Trophoblast cell (in vitro differentiated cells and primary cell): ENCODE results near the gene COLGALT1.

Source experiments
- DNase-seq, 2 donors: peaks; one replicate each; pipeline ENCODE4 v3.0.0-alpha.2; 2016
- H2AFZ ChIP-seq: 2 replicates; pipeline ENCODE4 v1.6.1; 2013; ENCODE audit warnings: low read length, moderate library complexity, mild to moderate bottlenecking; ENCODE audit not compliant: insufficient read depth, poor library complexity
- H2AK5ac ChIP-seq: 2 replicates; pipeline ENCODE4 v1.6.1; 2013; ENCODE audit warnings: mild to moderate bottlenecking, low read length
- H2BK120ac ChIP-seq: 2 replicates; pipeline ENCODE4 v1.6.1; 2013; ENCODE audit warnings: low read length, mild to moderate bottlenecking, moderate library complexity; ENCODE audit not compliant: insufficient read depth, poor library complexity
- H2BK12ac ChIP-seq: 2 replicates; pipeline ENCODE4 v1.6.1; 2013; ENCODE audit warnings: mild to moderate bottlenecking, low read length, moderate library complexity
- H2BK5ac ChIP-seq: 2 replicates; pipeline ENCODE4 v1.6.1; 2013; ENCODE audit warnings: low read length, low read depth, moderate library complexity, mild to moderate bottlenecking; ENCODE audit not compliant: poor library complexity
- H3K14ac ChIP-seq: 2 replicates; pipeline ENCODE4 v1.6.1; 2013; ENCODE audit warnings: mild to moderate bottlenecking, low read length
- H3K18ac ChIP-seq: 2 replicates; pipeline ENCODE4 v1.6.1; 2013; ENCODE audit warnings: mild to moderate bottlenecking, low read length
- H3K23ac ChIP-seq: 2 replicates; pipeline ENCODE4 v1.6.1; 2013; ENCODE audit warnings: low read length
- H3K27ac ChIP-seq: 2 replicates; pipeline ENCODE4 v1.5.1; 2013; ENCODE audit warnings: low read depth, mild to moderate bottlenecking, inconsistent platforms, low read length, moderate library complexity
- H3K27me3 ChIP-seq: 2 replicates; pipeline ENCODE4 v1.6.1; 2013; ENCODE audit warnings: inconsistent platforms, mild to moderate bottlenecking, low read length, moderate library complexity; ENCODE audit not compliant: insufficient read depth
- H3K36me3 ChIP-seq, 2 experiments: 1 replicate in 1 of 2; 2 replicates in 1 of 2; pipeline ENCODE4 v1.6.1; 2013; ENCODE audit warnings: low read length in 2 of 2, mild to moderate bottlenecking in 2 of 2, moderate library complexity in 1 of 2; ENCODE audit not compliant: insufficient read depth in 2 of 2, control insufficient read depth in 1 of 2
- H3K4ac ChIP-seq: 2 replicates; pipeline ENCODE4 v1.6.1; 2013; ENCODE audit warnings: low read depth, mild to moderate bottlenecking, low read length, moderate library complexity
- H3K4me1 ChIP-seq, 2 experiments: 1 replicate in 1 of 2; 2 replicates in 1 of 2; pipeline ENCODE4 v1.6.1; 2013; ENCODE audit warnings: low read length in 2 of 2, mild to moderate bottlenecking in 2 of 2, moderate library complexity in 1 of 2; ENCODE audit not compliant: insufficient read depth in 2 of 2, control insufficient read depth in 1 of 2
- H3K4me2 ChIP-seq: 2 replicates; pipeline ENCODE4 v1.6.1; 2013; ENCODE audit warnings: inconsistent platforms, mild to moderate bottlenecking, low read length, moderate library complexity
- H3K4me3 ChIP-seq: 2 replicates; pipeline ENCODE4 v1.5.1; 2013; ENCODE audit warnings: mild to moderate bottlenecking, low read depth, low read length, inconsistent platforms
- H3K79me1 ChIP-seq: one replicate; pipeline ENCODE4 v1.6.1; 2013; ENCODE audit warnings: low read length
- H3K79me2 ChIP-seq: 2 replicates; pipeline ENCODE4 v1.6.1; 2013; ENCODE audit warnings: low read length, mild to moderate bottlenecking; ENCODE audit not compliant: control insufficient read depth, insufficient read depth, poor library complexity
- H3K9ac ChIP-seq: 2 replicates; pipeline ENCODE4 v1.6.1; 2013; ENCODE audit warnings: mild to moderate bottlenecking, low read length
- H3K9me3 ChIP-seq: 2 replicates; pipeline ENCODE4 v1.6.1; 2013; ENCODE audit warnings: low read depth, mild to moderate bottlenecking, control low read depth, inconsistent platforms, low read length; ENCODE audit not compliant: insufficient read depth
- H4K12ac ChIP-seq: 2 replicates; pipeline ENCODE4 v1.6.1; 2013; ENCODE audit warnings: low read depth, mild to moderate bottlenecking, low read length, moderate library complexity
- H4K8ac ChIP-seq: 2 replicates; pipeline ENCODE4 v1.6.1; 2013; ENCODE audit warnings: low read depth, mild to moderate bottlenecking, low read length, moderate library complexity
- H4K91ac ChIP-seq: one replicate; pipeline ENCODE4 v1.6.1; 2013; ENCODE audit warnings: low read depth, mild to moderate bottlenecking, low read length, moderate library complexity
- WGBS: extraction: QIAGEN DNeasy Blood & Tissue Kit; methylation state at CpG from one replicate; pipeline ENCODE4 v1.1.7; 2013; ENCODE audit warnings: missing lambda C conversion rate; ENCODE audit not compliant: insufficient read length, insufficient coverage; ENCODE audit errors: extremely low coverage; 5-methylcytosine and 5-hydroxymethylcytosine counted together

Gene COLGALT1

GRCh38 chr19:17532557-17532956, 22.9 kb upstream of the COLGALT1 start:
- Histone ChIP-seq H3K27me3 (no peaks in the 10 kb centered on the region), H3K9me3 (peaks cover 4% of the 10 kb centered on the region), H3K4me3 (no peak overlapping the region), H4K12ac (no peak overlapping the region), H2BK120ac (no peak overlapping the region), H3K14ac (no peak overlapping the region), H3K23ac (no peak overlapping the region), H2BK12ac (no peak overlapping the region), H3K4me1 (no peaks in the 10 kb centered on the region), H3K27ac (no peak overlapping the region), H2AFZ (no peak overlapping the region), H3K18ac (no peak overlapping the region), H2BK5ac (no peak overlapping the region), H4K91ac (no peak overlapping the region), H3K79me1 (no peaks in the 10 kb centered on the region), H3K4ac (no peak overlapping the region), H3K79me2 (no peaks in the 10 kb centered on the region), H2AK5ac (no peak overlapping the region), H3K36me3 (no peaks in the 10 kb centered on the region), H3K4me2 (no peak overlapping the region), H4K8ac (no peak overlapping the region), H3K9ac (no peak overlapping the region)
- WGBS, result no CpG with 5 or more reads among the region's 7 CpGs
- no peak for DNase-seq

GRCh38 chr19:17534767-17535166, 20.7 kb upstream of the COLGALT1 start:
- Histone ChIP-seq H3K18ac (no peak overlapping the region), H2BK120ac (no peak overlapping the region), H3K14ac (no peak overlapping the region), H3K23ac (no peak overlapping the region), H3K4ac (no peak overlapping the region), H3K27ac (no peak overlapping the region), H2AFZ (no peak overlapping the region), H3K27me3 (peaks cover 6% of the 10 kb centered on the region), H2BK5ac (no peak overlapping the region), H4K12ac (no peak overlapping the region), H3K9me3 (peaks cover 6% of the 10 kb centered on the region), H4K91ac (no peak overlapping the region), H3K4me1 (peaks cover 7 to 8% of the 10 kb centered on the region in 2 experiments), H2BK12ac (no peak overlapping the region), H3K9ac (no peak overlapping the region), H4K8ac (no peak overlapping the region), H3K4me2 (no peak overlapping the region), H3K36me3 (no peaks in the 10 kb centered on the region), H3K79me1 (no peaks in the 10 kb centered on the region), H2AK5ac (no peak overlapping the region), H3K4me3 (no peak overlapping the region), H3K79me2 (no peaks in the 10 kb centered on the region)
- DNase-seq, result no peak

GRCh38 chr19:17536955-17537354, 18.5 kb upstream of the COLGALT1 start:
- H2BK5ac ChIP-seq, result no peak overlapping the region
- no peak overlapping the region for H3K4me3 ChIP-seq
- no CpG with 5 or more reads among the region's 6 CpGs for WGBS
- no peak overlapping the region for H3K4ac ChIP-seq
- no peaks in the 10 kb centered on the region for H3K36me3 ChIP-seq
- H3K79me2 ChIP-seq, result no peaks in the 10 kb centered on the region
- H3K27ac ChIP-seq, result no peak overlapping the region
- H3K9ac ChIP-seq, result no peak overlapping the region
- H4K12ac ChIP-seq, result no peak overlapping the region
- H2AFZ ChIP-seq, result no peak overlapping the region
- no peak overlapping the region for H4K8ac ChIP-seq
- H2BK120ac ChIP-seq, result no peak overlapping the region
- H2AK5ac ChIP-seq, result no peak overlapping the region
- H3K79me1 ChIP-seq, result no peaks in the 10 kb centered on the region
- H3K9me3 ChIP-seq, result peaks cover 9% of the 10 kb centered on the region
- H3K27me3 ChIP-seq, result peaks cover 6% of the 10 kb centered on the region
- DNase-seq, result no peak
- no peak overlapping the region for H4K91ac ChIP-seq
- H2BK12ac ChIP-seq, result no peak overlapping the region
- no peak overlapping the region for H3K18ac ChIP-seq
- H3K14ac ChIP-seq, result no peak overlapping the region
- H3K23ac ChIP-seq, result no peak overlapping the region
- H3K4me1 ChIP-seq, result peaks cover 7 to 8% of the 10 kb centered on the region in 2 experiments
- no peak overlapping the region for H3K4me2 ChIP-seq

GRCh38 chr19:17538684-17539237, 16.7 kb upstream of the COLGALT1 start:
- Histone ChIP-seq H4K91ac (no peak overlapping the region), H2BK120ac (no peak overlapping the region), H3K27me3 (peaks cover 6% of the 10 kb centered on the region), H3K4me1 (peaks cover 7 to 8% of the 10 kb centered on the region in 2 experiments), H3K79me1 (no peaks in the 10 kb centered on the region), H3K18ac (no peak overlapping the region), H4K8ac (no peak overlapping the region), H3K9me3 (peaks cover 9% of the 10 kb centered on the region), H3K14ac (no peak overlapping the region), H4K12ac (no peak overlapping the region), H2AK5ac (no peak overlapping the region), H3K36me3 (no peaks in the 10 kb centered on the region), H2AFZ (no peak overlapping the region), H3K79me2 (no peaks in the 10 kb centered on the region), H3K4ac (no peak overlapping the region), H3K4me3 (no peak overlapping the region), H2BK5ac (no peak overlapping the region), H3K9ac (no peak overlapping the region), H3K27ac (no peak overlapping the region), H3K4me2 (peak overlapping the region; percentile 68), H3K23ac (no peak overlapping the region), H2BK12ac (no peak overlapping the region)
- WGBS, result no CpG with 5 or more reads among the region's 13 CpGs
- peak in 1 of 2 donors; percentile 5 for DNase-seq
